Liver (tissue), 9 donors: ENCODE measurements around the gene TSC22D3. TPM values are rescaled to one million over a fixed set of nuclear protein-coding genes. Genes with fewer than 3 reads are reported as not detected.

Experiments
- DNase-seq: peaks from one replicate; pipeline ENCODE4 v3.0.0-alpha.2; 2017; ENCODE audit warnings: low spot score
- H3K27ac ChIP-seq, 2 donors: one replicate each; pipeline ENCODE4 v1.7.0; 2013; ENCODE audit warnings: inconsistent platforms in 2 of 2, low read length in 2 of 2, control low read depth in 1 of 2, low read depth in 1 of 2, mild to moderate bottlenecking in 1 of 2
- H3K27me3 ChIP-seq, 4 donors: one replicate each; pipeline versions ENCODE4 v1.6.1 to v1.7.0; 2013; ENCODE audit warnings: low read length in 3 of 4, inconsistent platforms in 1 of 4, mild to moderate bottlenecking in 1 of 4, moderate library complexity in 1 of 4; ENCODE audit not compliant: control insufficient read depth in 4 of 4, insufficient read depth in 4 of 4
- H3K36me3 ChIP-seq, 4 donors: one replicate each; pipeline versions ENCODE4 v1.6.1 to v1.7.0; 2013; ENCODE audit warnings: low read length in 3 of 4, mild to moderate bottlenecking in 3 of 4, low read depth in 1 of 4, moderate library complexity in 1 of 4; ENCODE audit not compliant: control insufficient read depth in 4 of 4, insufficient read depth in 3 of 4
- H3K4me1 ChIP-seq, 4 donors: one replicate each; pipeline versions ENCODE4 v1.6.1 to v1.7.0; 2013; ENCODE audit warnings: low read length in 3 of 4, mild to moderate bottlenecking in 3 of 4, moderate library complexity in 1 of 4; ENCODE audit not compliant: control insufficient read depth in 4 of 4, insufficient read depth in 4 of 4
- H3K4me3 ChIP-seq, 3 donors: one replicate each; pipeline versions ENCODE4 v1.6.1 to v1.7.0; 2013; ENCODE audit warnings: low read length in 3 of 3, control low read depth in 1 of 3, low read depth in 1 of 3, mild to moderate bottlenecking in 1 of 3
- H3K9ac ChIP-seq, 2 donors: one replicate each; pipeline ENCODE4 v1.7.0; 2013; ENCODE audit warnings: low read length in 2 of 2, mild to moderate bottlenecking in 2 of 2, moderate library complexity in 2 of 2, control low read depth in 1 of 2, low read depth in 1 of 2
- H3K9me3 ChIP-seq, 4 donors: one replicate each; pipeline versions ENCODE4 v1.6.1 to v1.7.0; 2013; ENCODE audit warnings: low read length in 3 of 4; ENCODE audit not compliant: control insufficient read depth in 4 of 4
- ATF3 ChIP-seq: IDR thresholded peaks from 2 replicates; pipeline ENCODE4 v1.6.1; 2016; ENCODE audit warnings: antibody characterized with exemption
- EGR1 ChIP-seq, 2 donors: IDR thresholded peaks; 2 replicates each; pipeline ENCODE4 v1.6.1; 2016 to 2018; ENCODE audit warnings: antibody characterized with exemption in 2 of 2, low read depth in 2 of 2
- FOXA1 ChIP-seq: IDR thresholded peaks from 2 replicates; pipeline ENCODE4 v1.6.1; 2016; ENCODE audit warnings: antibody characterized with exemption
- FOXA2 ChIP-seq: IDR thresholded peaks from 2 replicates; pipeline ENCODE4 v1.6.1; 2016; ENCODE audit warnings: antibody characterized with exemption
- GABPA ChIP-seq, 2 donors: IDR thresholded peaks in 1 of 2; conservative IDR thresholded peaks in 1 of 2; 2 replicates each; pipeline ENCODE4 v1.6.1; 2016; ENCODE audit warnings: antibody characterized with exemption in 2 of 2, mild to moderate bottlenecking in 1 of 2, moderate library complexity in 1 of 2
- HNF4A ChIP-seq, 2 donors: conservative IDR thresholded peaks; 2 replicates each; pipeline ENCODE4 v1.6.1; 2016; ENCODE audit warnings: antibody characterized with exemption in 2 of 2, mild to moderate bottlenecking in 2 of 2
- HNF4G ChIP-seq: IDR thresholded peaks from 2 replicates; pipeline ENCODE4 v1.6.1; 2016; ENCODE audit warnings: antibody characterized with exemption
- JUND ChIP-seq, 2 donors: IDR thresholded peaks; 2 replicates each; pipeline ENCODE4 v1.6.1; 2016; ENCODE audit warnings: antibody characterized with exemption in 2 of 2
- MAX ChIP-seq: IDR thresholded peaks from 2 replicates; pipeline ENCODE4 v1.6.1; 2016; ENCODE audit warnings: antibody characterized with exemption
- NR2F2 ChIP-seq: IDR thresholded peaks from 2 replicates; pipeline ENCODE4 v1.6.1; 2016; ENCODE audit warnings: antibody characterized with exemption
- RAD21 ChIP-seq, 2 donors: IDR thresholded peaks; 2 replicates each; pipeline ENCODE4 v1.6.1; 2016; ENCODE audit warnings: antibody characterized with exemption in 2 of 2, mild to moderate bottlenecking in 2 of 2
- REST ChIP-seq: IDR thresholded peaks from 2 replicates; pipeline ENCODE4 v1.6.1; 2016; ENCODE audit warnings: antibody characterized with exemption, mild to moderate bottlenecking
- RXRA ChIP-seq, 2 donors: IDR thresholded peaks; 2 replicates each; pipeline ENCODE4 v1.6.1; 2017 to 2018; ENCODE audit warnings: antibody characterized with exemption in 2 of 2, mild to moderate bottlenecking in 1 of 2
- SP1 ChIP-seq: IDR thresholded peaks from 2 replicates; pipeline ENCODE4 v1.6.1; 2018; ENCODE audit warnings: antibody characterized with exemption, mild to moderate bottlenecking
- TAF1 ChIP-seq: conservative IDR thresholded peaks from 2 replicates; pipeline ENCODE4 v1.6.1; 2016; ENCODE audit warnings: antibody characterized with exemption, mild to moderate bottlenecking
- YY1 ChIP-seq: IDR thresholded peaks from 2 replicates; pipeline ENCODE4 v1.6.1; 2016; ENCODE audit warnings: antibody characterized with exemption, mild to moderate bottlenecking
- WGBS: extraction: QIAGEN DNeasy Blood & Tissue Kit; methylation state at CpG from one replicate; pipeline ENCODE4 v1.1.7; 2013; 5-methylcytosine and 5-hydroxymethylcytosine counted together
- polyA plus RNA-seq, 2 donors: library from polyadenylated mRNA; stranded (reverse) in 1 of 2; unstranded in 1 of 2; fragments of 200-250 nt in 1 of 2; fragments of >200 nt in 1 of 2; fragmentation: Nextera tagmentation in 1 of 2; extraction: Ambion mirVana in 1 of 2; gene quantifications; one replicate each; pipeline versions ENCODE4 v1.2.1 to v1.2.3, GENCODE V29; 2013 to 2015
- total RNA-seq, 2 donors: library from RNA; depleted of rRNA; stranded (reverse); fragments of >200 nt; gene quantifications; one replicate each; pipeline ENCODE4 v1.2.3, GENCODE V29; 2014
- TF ChIP-seq, protein P1 (sequence below): IDR thresholded peaks from 2 replicates; pipeline ENCODE4 v1.6.1; 2016; ENCODE audit warnings: antibody characterized with exemption
- TF ChIP-seq, protein P2 (sequence below): fragments of 150-350 bp; IDR thresholded peaks from 2 replicates; pipeline ENCODE4 v1.5.1; 2017; ENCODE audit warnings: improper control_type of control experiment, low read depth, low read length; ENCODE audit not compliant: missing input control
- donor health status: healthy.
- donor health status: healthy.
- donor health status: healthy.
- donor health status: healthy.
- donor health status: healthy.

The TSC22D3 gene
- total RNA-seq (10 to 100 TPM; 10.5 to 66.2 TPM), polyA plus RNA-seq (100 to 1,000 TPM in 1 of 2 donors, 10 to 100 TPM in 1; 30.1 to 128 TPM)

DNA sequence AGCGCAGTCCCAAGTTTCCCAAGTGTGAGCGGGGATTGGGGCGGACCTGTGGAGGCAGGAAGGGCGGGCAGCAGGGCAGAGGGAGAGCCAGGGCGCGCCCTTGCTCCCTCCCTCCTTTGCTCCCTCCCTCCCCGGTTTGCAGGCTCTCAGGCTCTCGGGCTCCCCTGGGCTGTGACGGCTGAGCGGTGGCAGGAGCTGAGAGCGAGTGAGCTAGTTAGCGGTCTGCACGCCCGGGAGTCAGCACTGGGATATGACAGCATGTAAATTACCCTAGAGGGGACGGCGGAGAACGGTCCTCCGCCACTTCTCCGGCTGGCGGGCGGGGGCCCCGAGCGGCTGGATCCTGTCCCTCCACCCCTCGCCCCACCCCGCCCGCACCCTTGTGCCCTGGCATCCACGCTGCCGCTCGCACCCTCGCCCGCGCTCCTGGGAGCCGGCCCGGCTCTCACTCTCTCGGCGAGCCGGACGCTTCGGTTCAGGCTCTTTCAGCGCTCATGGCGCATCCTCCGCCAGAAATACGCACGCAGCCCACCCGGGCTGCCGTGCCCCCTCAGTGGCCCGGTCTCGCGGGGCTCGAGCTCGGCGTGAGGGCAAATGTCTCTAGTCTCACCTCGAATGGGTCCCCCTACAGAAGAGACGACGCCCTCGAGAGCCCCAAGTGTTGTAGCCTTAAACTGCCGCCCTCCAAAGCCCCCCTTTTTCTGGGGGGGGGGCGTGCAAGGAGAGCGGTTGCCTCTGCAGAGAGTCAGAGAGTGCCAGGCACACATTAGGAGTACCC, at the start of gene TSC22D3:
Gene TSC22D3, minus strand, starts transcription at position 54 of the 778 bp plus-strand sequence. CDS start 368 bp downstream, outside the sequence.
- Histone ChIP-seq H3K9ac (peak within 1 kb of the TSS in 1 of 2 donors; percentile 42), H3K9me3 (no peaks in the 10 kb centered on the region), H3K4me1 (peaks cover 2 to 25% (median 12%) of the 10 kb centered on the region in 4 donors), H3K27me3 (no peaks in the 10 kb centered on the region), H3K4me3 (peak within 1 kb of the TSS; percentile 20 to 71 (median 66)), H3K36me3 (peaks cover 0 to 2% (median 0%) of the 10 kb centered on the region in 4 donors), H3K27ac (peak within 1 kb of the TSS; percentile 13 to 54)
- TF ChIP-seq FOXA1 (peak; percentile 21), YY1 (peak; percentile 23), RAD21 (IDR thresholded peaks at IDR 0.05) (peak; percentile 60 to 76), FOXA2 (no peak), REST (peak; percentile 71), TAF1 (peak; percentile 71), JUND (IDR thresholded peaks at IDR 0.05) (no peak), MAX (peak; percentile 15), NR2F2 (peak; percentile 18), HNF4A (conservative IDR thresholded peaks at IDR 0.05) (peak in 1 of 2 donors; percentile 32), ATF3 (no peak), RXRA (IDR thresholded peaks at IDR 0.05) (peak; percentile 22 to 34), HNF4G (no peak), EGR1 (IDR thresholded peaks at IDR 0.05; ENCODE audit: low read depth in 2 of 2) (no peak), GABPA (IDR thresholded peaks at IDR 0.05 in 1 of 2, conservative IDR thresholded peaks at IDR 0.05 in 1 of 2) (no peak), SP1 (peak; percentile 65)
- TF ChIP-seq, protein P1, sequence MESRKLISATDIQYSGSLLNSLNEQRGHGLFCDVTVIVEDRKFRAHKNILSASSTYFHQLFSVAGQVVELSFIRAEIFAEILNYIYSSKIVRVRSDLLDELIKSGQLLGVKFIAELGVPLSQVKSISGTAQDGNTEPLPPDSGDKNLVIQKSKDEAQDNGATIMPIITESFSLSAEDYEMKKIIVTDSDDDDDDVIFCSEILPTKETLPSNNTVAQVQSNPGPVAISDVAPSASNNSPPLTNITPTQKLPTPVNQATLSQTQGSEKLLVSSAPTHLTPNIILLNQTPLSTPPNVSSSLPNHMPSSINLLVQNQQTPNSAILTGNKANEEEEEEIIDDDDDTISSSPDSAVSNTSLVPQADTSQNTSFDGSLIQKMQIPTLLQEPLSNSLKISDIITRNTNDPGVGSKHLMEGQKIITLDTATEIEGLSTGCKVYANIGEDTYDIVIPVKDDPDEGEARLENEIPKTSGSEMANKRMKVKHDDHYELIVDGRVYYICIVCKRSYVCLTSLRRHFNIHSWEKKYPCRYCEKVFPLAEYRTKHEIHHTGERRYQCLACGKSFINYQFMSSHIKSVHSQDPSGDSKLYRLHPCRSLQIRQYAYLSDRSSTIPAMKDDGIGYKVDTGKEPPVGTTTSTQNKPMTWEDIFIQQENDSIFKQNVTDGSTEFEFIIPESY = no peak
- TF ChIP-seq, protein P2, sequence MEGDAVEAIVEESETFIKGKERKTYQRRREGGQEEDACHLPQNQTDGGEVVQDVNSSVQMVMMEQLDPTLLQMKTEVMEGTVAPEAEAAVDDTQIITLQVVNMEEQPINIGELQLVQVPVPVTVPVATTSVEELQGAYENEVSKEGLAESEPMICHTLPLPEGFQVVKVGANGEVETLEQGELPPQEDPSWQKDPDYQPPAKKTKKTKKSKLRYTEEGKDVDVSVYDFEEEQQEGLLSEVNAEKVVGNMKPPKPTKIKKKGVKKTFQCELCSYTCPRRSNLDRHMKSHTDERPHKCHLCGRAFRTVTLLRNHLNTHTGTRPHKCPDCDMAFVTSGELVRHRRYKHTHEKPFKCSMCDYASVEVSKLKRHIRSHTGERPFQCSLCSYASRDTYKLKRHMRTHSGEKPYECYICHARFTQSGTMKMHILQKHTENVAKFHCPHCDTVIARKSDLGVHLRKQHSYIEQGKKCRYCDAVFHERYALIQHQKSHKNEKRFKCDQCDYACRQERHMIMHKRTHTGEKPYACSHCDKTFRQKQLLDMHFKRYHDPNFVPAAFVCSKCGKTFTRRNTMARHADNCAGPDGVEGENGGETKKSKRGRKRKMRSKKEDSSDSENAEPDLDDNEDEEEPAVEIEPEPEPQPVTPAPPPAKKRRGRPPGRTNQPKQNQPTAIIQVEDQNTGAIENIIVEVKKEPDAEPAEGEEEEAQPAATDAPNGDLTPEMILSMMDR = peak; percentile 5
- DNase-seq = peak; percentile 36
- under 1% methylated on average over 59 of the region's 59 CpGs for WGBS
